Measurements from ENCODE around the gene NSF.
"Not testable (repeated sequence)": the region's sequence is repeated elsewhere in the genome, so short reads cannot be mapped to it uniquely, and the experiment has no call there.

Gene NSF

GRCh38 chr17:46759141-46759540 lies 168.7 kb downstream of the NSF start:
- no peak for DNase-seq

GRCh38 chr17:46763416-46763815 lies 172.9 kb downstream of the NSF start:
- DNase-seq, result no peak

- no peak for DNase-seq
Measured at GRCh38 chr17:46764000-46764708, 173.7 kb downstream of the NSF start.

- DNase-seq, result no peak
Measured at GRCh38 chr17:46764709-46765401, 174.4 kb downstream of the NSF start.

- DNase-seq, result no peak
Measured at GRCh38 chr17:46765453-46765852, 175.0 kb downstream of the NSF start.

- no peak for DNase-seq
Measured at GRCh38 chr17:46766493-46767491, 176.3 kb downstream of the NSF start.

- no peak for DNase-seq
Measured at GRCh38 chr17:46768540-46768870, 178.0 kb downstream of the NSF start.

GRCh38 chr17:46768896-46769295 lies 178.4 kb downstream of the NSF start:
- DNase-seq, result not testable (repeated sequence)

- DNase-seq, result no peak
Measured at GRCh38 chr17:46769531-46770438, 179.3 kb downstream of the NSF start.

GRCh38 chr17:46770439-46770817 lies 180.0 kb downstream of the NSF start:
- DNase-seq, result no peak

GRCh38 chr17:46770818-46771560 lies 180.5 kb downstream of the NSF start:
- peak; percentile 27 for DNase-seq

- DNase-seq, result no peak
Measured at GRCh38 chr17:46771561-46772474, 181.3 kb downstream of the NSF start.

- no peak for DNase-seq
Measured at GRCh38 chr17:46772475-46773220, 182.2 kb downstream of the NSF start.

- peak; percentile 84 for DNase-seq
Measured at GRCh38 chr17:46773221-46773605, 182.7 kb downstream of the NSF start.

GRCh38 chr17:46773676-46774075 lies 183.2 kb downstream of the NSF start:
- no peak for DNase-seq

GRCh38 chr17:46774108-46774737 lies 183.8 kb downstream of the NSF start:
- DNase-seq, result no peak

GRCh38 chr17:46776298-46777005 lies 186.0 kb downstream of the NSF start:
- no peak for DNase-seq

All from GDM1 (cell line).